Endothelial cell of umbilical vein (primary cell): ENCODE measurements around the gene SNED1.

Experiments used
- CTCF ChIP-seq, 2 donors: IDR thresholded peaks; 1 replicate in 1 of 2; 2 replicates in 1 of 2; pipeline ENCODE4 v1.5.1; 2011; ENCODE audit warnings: low read length in 2 of 2, mild to moderate bottlenecking in 2 of 2, moderate library complexity in 2 of 2, control low read depth in 1 of 2, inconsistent platforms in 1 of 2, low read depth in 1 of 2; ENCODE audit not compliant: insufficient read depth in 1 of 2; ENCODE audit errors: extremely low read depth in 1 of 2
- EZH2 ChIP-seq: IDR thresholded peaks from 2 replicates; pipeline ENCODE4 v1.6.1; 2012; ENCODE audit warnings: borderline replicate concordance, low read depth, mild to moderate bottlenecking, moderate library complexity, low read length, inconsistent platforms; ENCODE audit not compliant: severe bottlenecking
- FOS ChIP-seq: IDR thresholded peaks from 2 replicates; pipeline ENCODE4 v1.6.1; 2011; ENCODE audit warnings: mild to moderate bottlenecking, low read length, moderate library complexity, borderline replicate concordance; ENCODE audit not compliant: insufficient read depth
- MYC ChIP-seq: IDR thresholded peaks from one replicate; pipeline ENCODE4 v1.6.1; 2011; ENCODE audit warnings: mild to moderate bottlenecking, low read depth, low read length
- POLR2A ChIP-seq: IDR thresholded peaks from 2 replicates; pipeline ENCODE4 v1.6.1; 2012; ENCODE audit warnings: low read depth, mild to moderate bottlenecking, control low read depth, low read length
- POLR2AphosphoS5 ChIP-seq: IDR thresholded peaks from 2 replicates; pipeline ENCODE4 v1.6.1; 2012; ENCODE audit warnings: low read depth, mild to moderate bottlenecking, control low read depth, low read length, moderate library complexity; ENCODE audit not compliant: insufficient read depth
- TF ChIP-seq, protein P1 (sequence below): IDR thresholded peaks from 2 replicates; pipeline ENCODE4 v1.6.1; 2011; ENCODE audit not compliant: insufficient read depth, insufficient read length

DNA sequence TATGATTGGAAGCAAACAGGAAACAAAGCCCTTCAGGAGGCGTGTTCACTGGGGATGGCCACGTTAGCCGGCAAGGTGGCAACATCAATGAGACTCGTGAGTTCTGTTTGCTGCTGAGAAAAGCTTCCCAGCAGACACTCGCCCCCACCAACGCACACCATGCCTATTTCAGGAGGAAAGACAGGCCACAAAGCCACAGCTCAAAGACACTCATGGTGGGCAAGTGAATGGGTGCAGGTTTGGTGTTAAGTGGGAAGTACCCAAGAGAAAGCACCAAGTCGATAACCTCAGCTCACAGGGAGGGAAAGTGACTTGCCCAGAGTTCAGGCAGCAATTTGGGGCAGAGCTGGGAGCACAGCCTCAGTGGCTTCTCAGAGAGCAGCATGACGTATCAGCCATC lies 114.2 kb downstream of the SNED1 start:
- TF ChIP-seq CTCF (IDR thresholded peaks at IDR 0.05; ENCODE audit: extremely low read depth in 1 of 2, insufficient read depth in 1 of 2, low read depth in 1 of 2, low read length in 2 of 2) (no peak), POLR2AphosphoS5 (no peak), MYC (no peak), POLR2A (no peak), FOS (no peak), EZH2 (no peak)
- TF ChIP-seq, protein P1, sequence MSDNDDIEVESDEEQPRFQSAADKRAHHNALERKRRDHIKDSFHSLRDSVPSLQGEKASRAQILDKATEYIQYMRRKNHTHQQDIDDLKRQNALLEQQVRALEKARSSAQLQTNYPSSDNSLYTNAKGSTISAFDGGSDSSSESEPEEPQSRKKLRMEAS = no peak
